PC-3 (cell line): ENCODE results near the gene CHST8. TPM values are rescaled to one million over a fixed set of nuclear protein-coding genes. Genes with fewer than 3 reads are reported as not detected.

Source experiments
- ATAC-seq: fragments of 200-7000 bp; cut with Tn5 transposase; 2 replicates; pipeline ENCODE4 v1.9.1; 2020; ENCODE audit warnings: mild to moderate bottlenecking, moderate library complexity
- BruUV-seq: library from RNA; stranded (reverse); fragments of 400-500 nt; replicated peaks from 2 replicates; lab custom pipeline; 2021; lab: Mats Ljungman, UMichigan
- CTCF ChIA-PET: fragments of 300-600 bp; sonication (Branson Sonifier 250); formaldehyde crosslinking; loops from one replicate; lab custom pipeline; 2022; ENCODE audit warnings: antibody characterized with exemption; lab: Charles Lee
- POLR2A ChIA-PET: fragments of 300-600 bp; sonication (Branson Sonifier 250); formaldehyde crosslinking; loops from one replicate; lab custom pipeline; 2022; ENCODE audit warnings: antibody characterized with exemption; ENCODE audit not compliant: unreplicated experiment; lab: Charles Lee
- DNase-seq: peaks from one replicate; pipeline ENCODE4 v3.0.0-alpha.2; 2015
- H2AFZ ChIP-seq: fragments of 300-600 bp; sonication (generic); 2 replicates; pipeline ENCODE4 v1.6.0; 2016; ENCODE audit warnings: antibody characterized with exemption, low read length
- H3F3A ChIP-seq: fragments of 300-600 bp; sonication (generic); one replicate; pipeline ENCODE4 v1.6.0; 2017; ENCODE audit warnings: antibody characterized with exemption, low read length, control low read depth, mild to moderate bottlenecking; ENCODE audit not compliant: unreplicated experiment
- H3K27ac ChIP-seq: fragments of 300-600 bp; sonication (generic); 2 replicates; pipeline ENCODE4 v1.5.1; 2016; ENCODE audit warnings: mild to moderate bottlenecking, low read length
- H3K27me3 ChIP-seq: fragments of 300-600 bp; sonication (generic); 2 replicates; pipeline ENCODE4 v1.6.1; 2016; ENCODE audit warnings: low read length, mixed read lengths
- H3K36me3 ChIP-seq: fragments of 300-600 bp; sonication (generic); 2 replicates; pipeline ENCODE4 v1.6.1; 2016; ENCODE audit warnings: low read depth, mixed run types, low read length, mixed read lengths
- H3K4me1 ChIP-seq: fragments of 300-600 bp; sonication (generic); 2 replicates; pipeline ENCODE4 v1.5.1; 2016; ENCODE audit warnings: low read length; ENCODE audit not compliant: insufficient read depth
- H3K4me2 ChIP-seq: fragments of 300-600 bp; sonication (generic); 2 replicates; pipeline ENCODE4 v1.6.0; 2016; ENCODE audit warnings: low read length
- H3K4me3 ChIP-seq: fragments of 300-600 bp; sonication (generic); 2 replicates; pipeline ENCODE4 v1.5.1; 2016; ENCODE audit warnings: mild to moderate bottlenecking, low read length, mixed read lengths
- H3K79me2 ChIP-seq: fragments of 300-600 bp; sonication (generic); 2 replicates; pipeline ENCODE4 v1.6.1; 2017; ENCODE audit warnings: low read length, mixed read lengths
- H3K9ac ChIP-seq: fragments of 300-600 bp; sonication (generic); 2 replicates; pipeline ENCODE4 v1.6.0; 2016; ENCODE audit warnings: mild to moderate bottlenecking, low read length
- H3K9me2 ChIP-seq: fragments of 300-600 bp; sonication (generic); replicated peaks from 2 replicates; pipeline ENCODE4 v1.6.1; 2016; ENCODE audit warnings: mixed run types, low read length, mixed read lengths
- H3K9me3 ChIP-seq: fragments of 300-600 bp; sonication (generic); 2 replicates; pipeline ENCODE4 v1.6.1; 2016; ENCODE audit warnings: low read length, mixed read lengths
- H4K20me1 ChIP-seq: fragments of 300-600 bp; sonication (generic); 2 replicates; pipeline ENCODE4 v1.6.1; 2016; ENCODE audit warnings: low read length, mixed read lengths
- CTCF ChIP-seq: fragments of 300-600 bp; sonication (generic); conservative IDR thresholded peaks from 2 replicates; pipeline ENCODE4 v1.5.1; 2017; ENCODE audit warnings: antibody characterized with exemption, low read depth, mild to moderate bottlenecking, low read length
- EZH2 ChIP-seq: fragments of 300-600 bp; sonication (generic); IDR thresholded peaks from one replicate; pipeline ENCODE4 v1.6.1; 2017; ENCODE audit warnings: antibody characterized with exemption, mild to moderate bottlenecking, low read length; ENCODE audit not compliant: unreplicated experiment
- EZH2phosphoT487 ChIP-seq: fragments of 300-600 bp; sonication (generic); IDR thresholded peaks from 2 replicates; pipeline ENCODE4 v1.6.1; 2018; ENCODE audit warnings: mild to moderate bottlenecking, antibody characterized with exemption, low read length, borderline replicate concordance
- intact Hi-C: fragments of 100-400 bp; cut with micrococcal nuclease; formaldehyde crosslinking; loops from 2 replicates; pipeline ENCODE4 v1.9.0; 2023
- total RNA-seq: library from RNA; depleted of rRNA; stranded (reverse); fragments of >200 nt; gene quantifications from 2 replicates; pipeline ENCODE4 v1.2.3, GENCODE V29; 2014

Gene CHST8
- total RNA-seq, 1 experiment from 2014 or later: 0.36 TPM

- BruUV-seq: no TSS peak
- Histone ChIP-seq H3K9ac (no peak overlapping the region), H3K36me3 (no peaks in the 10 kb centered on the region), H3K9me3 (no peaks in the 10 kb centered on the region), H3F3A (no peaks in the 10 kb centered on the region), H3K9me2 (no peaks in the 10 kb centered on the region), H2AFZ (no peak overlapping the region), H3K4me3 (no peak overlapping the region), H4K20me1 (no peaks in the 10 kb centered on the region), H3K27me3 (no peaks in the 10 kb centered on the region), H3K79me2 (no peaks in the 10 kb centered on the region), H3K4me2 (no peak overlapping the region), H3K27ac (no peak overlapping the region), H3K4me1 (no peaks in the 10 kb centered on the region)
- ChIA-PET CTCF (no interaction called here), POLR2A (no interaction called here)
- DNase-seq: no peak
- TF ChIP-seq EZH2: no peak
- TF ChIP-seq EZH2phosphoT487: no peak
- no peak for TF ChIP-seq CTCF
- no peak for ATAC-seq
- intact Hi-C loops: no loop called here
Measured at GRCh38 chr19:33772102-33772857, 150.5 kb downstream of the CHST8 start.

- ATAC-seq (no peak), DNase-seq (no peak)
- Histone ChIP-seq H3K27ac (no peak overlapping the region), H3F3A (no peaks in the 10 kb centered on the region), H3K36me3 (no peaks in the 10 kb centered on the region), H3K9me3 (no peaks in the 10 kb centered on the region), H4K20me1 (no peaks in the 10 kb centered on the region), H3K4me2 (no peak overlapping the region), H3K4me1 (no peaks in the 10 kb centered on the region), H3K79me2 (no peaks in the 10 kb centered on the region), H3K9me2 (no peaks in the 10 kb centered on the region), H3K27me3 (no peaks in the 10 kb centered on the region), H2AFZ (no peak overlapping the region), H3K4me3 (no peak overlapping the region), H3K9ac (no peak overlapping the region)
- BruUV-seq: no TSS peak
- ChIA-PET POLR2A (no interaction called here), CTCF (no interaction called here)
- TF ChIP-seq EZH2phosphoT487 (no peak), CTCF (no peak), EZH2 (no peak)
- intact Hi-C loops: no loop called here
Measured at GRCh38 chr19:33772858-33773180, 151.1 kb downstream of the CHST8 start.
